Astrocyte (in vitro differentiated cells and primary cell): ENCODE measurements around the gene BACH2. TPM values are rescaled to one million over a fixed set of nuclear protein-coding genes. Genes with fewer than 3 reads are reported as not detected.
A peak's percentile ranks its signal among the peaks of the same experiment; 100 is the strongest.

Experiments used
- DNase-seq: peaks from one replicate; pipeline ENCODE4 v3.0.0-alpha.2; 2010; ENCODE audit warnings: low read depth
- FAIRE-seq: peaks from 2 replicates; lab custom pipeline; 2011; peaks lifted over from hg19 to GRCh38; lab: Jason Lieb, UNC
- H2AFZ ChIP-seq: 2 replicates; pipeline ENCODE4 v1.6.0; 2012; ENCODE audit warnings: low read depth, low read length, inconsistent platforms
- H3K27ac ChIP-seq: 2 replicates; pipeline ENCODE4 v1.5.1; 2011; ENCODE audit warnings: low read depth, low read length, inconsistent platforms
- H3K27me3 ChIP-seq: 2 replicates; pipeline ENCODE4 v1.6.0; 2011; ENCODE audit warnings: low read length, inconsistent platforms; ENCODE audit not compliant: insufficient read depth
- H3K36me3 ChIP-seq: 2 replicates; pipeline ENCODE4 v1.5.1; 2011; ENCODE audit warnings: low read length, inconsistent platforms; ENCODE audit not compliant: insufficient read depth
- H3K4me1 ChIP-seq: 2 replicates; pipeline ENCODE4 v1.5.1; 2011; ENCODE audit warnings: low read length, inconsistent platforms; ENCODE audit not compliant: insufficient read depth
- H3K4me2 ChIP-seq: 2 replicates; pipeline ENCODE4 v1.6.0; 2012; ENCODE audit warnings: low read length, inconsistent platforms
- H3K4me3 ChIP-seq: 2 replicates; pipeline ENCODE4 v1.5.1; 2011; ENCODE audit warnings: low read depth, mild to moderate bottlenecking, low read length, inconsistent platforms; ENCODE audit not compliant: insufficient read depth
- H3K79me2 ChIP-seq: 2 replicates; pipeline ENCODE4 v1.6.0; 2012; ENCODE audit warnings: mild to moderate bottlenecking, low read length, inconsistent platforms; ENCODE audit not compliant: insufficient read depth
- H3K9ac ChIP-seq: 2 replicates; pipeline ENCODE4 v1.6.0; 2012; ENCODE audit warnings: mild to moderate bottlenecking, low read length, inconsistent platforms
- H3K9me3 ChIP-seq: 2 replicates; pipeline ENCODE4 v1.5.1; 2012; ENCODE audit warnings: low read depth, mild to moderate bottlenecking, low read length, inconsistent platforms; ENCODE audit not compliant: insufficient read depth
- H4K20me1 ChIP-seq: 2 replicates; pipeline ENCODE4 v1.6.0; 2012; ENCODE audit warnings: low read length, inconsistent platforms; ENCODE audit not compliant: insufficient read depth
- H3K27ac Mint-ChIP-seq: one replicate; pipeline ENCODE4 v1.8.0; 2021; ENCODE audit warnings: mild to moderate bottlenecking, mixed read lengths; ENCODE audit not compliant: unreplicated experiment
- H3K27me3 Mint-ChIP-seq: one replicate; pipeline ENCODE4 v1.8.0; 2021; ENCODE audit warnings: low read depth, mixed read lengths; ENCODE audit not compliant: unreplicated experiment
- H3K36me3 Mint-ChIP-seq: one replicate; pipeline ENCODE4 v1.8.0; 2021; ENCODE audit warnings: low read depth, mixed read lengths; ENCODE audit not compliant: unreplicated experiment
- H3K4me1 Mint-ChIP-seq: one replicate; pipeline ENCODE4 v1.8.0; 2021; ENCODE audit warnings: low read depth, mixed read lengths; ENCODE audit not compliant: unreplicated experiment
- H3K4me3 Mint-ChIP-seq: one replicate; pipeline ENCODE4 v1.8.0; 2021; ENCODE audit warnings: mild to moderate bottlenecking, moderate library complexity, mixed read lengths; ENCODE audit not compliant: unreplicated experiment
- H3K9me3 Mint-ChIP-seq: one replicate; pipeline ENCODE4 v1.8.0; 2021; ENCODE audit warnings: mild to moderate bottlenecking, mixed read lengths; ENCODE audit not compliant: unreplicated experiment
- CTCF ChIP-seq: IDR thresholded peaks from 2 replicates; pipeline ENCODE4 v1.5.1; 2011; ENCODE audit warnings: low read depth, mild to moderate bottlenecking, inconsistent platforms, low read length, moderate library complexity; ENCODE audit not compliant: insufficient read depth
- EZH2 ChIP-seq: IDR thresholded peaks from 2 replicates; pipeline ENCODE4 v1.6.1; 2012; ENCODE audit warnings: mild to moderate bottlenecking, low read length, inconsistent platforms; ENCODE audit not compliant: insufficient read depth
- total RNA-seq: library from RNA; stranded (reverse); gene quantifications from 2 replicates; pipeline ENCODE4 v1.2.1, GENCODE V29; 2021

The BACH2 gene
- total RNA-seq, 1 donor from 2014 or later, result 17.5 TPM

- Histone ChIP-seq H3K9me3 (no peaks in the 10 kb centered on the region), H3K79me2 (no peaks in the 10 kb centered on the region), H3K27me3 (no peaks in the 10 kb centered on the region), H3K9ac (no peak overlapping the region), H3K27ac (no peak overlapping the region), H2AFZ (no peak overlapping the region), H3K36me3 (no peaks in the 10 kb centered on the region), H4K20me1 (no peaks in the 10 kb centered on the region), H3K4me3 (no peak overlapping the region), H3K4me1 (peaks cover 14% of the 10 kb centered on the region), H3K4me2 (no peak overlapping the region)
- Mint-ChIP-seq H3K4me1 (peaks cover 6% of the 10 kb centered on the region), H3K27ac (no peak overlapping the region), H3K9me3 (no peaks in the 10 kb centered on the region), H3K27me3 (no peaks in the 10 kb centered on the region), H3K36me3 (peaks cover 10% of the 10 kb centered on the region), H3K4me3 (no peak overlapping the region)
- TF ChIP-seq EZH2 (no peak), CTCF (no peak)
- DNase-seq (peak; percentile 45), FAIRE-seq (no peak)
These were observed 293.4 kb downstream of the BACH2 start for GRCh38 chr6:90003069-90003795.

- Histone ChIP-seq H3K27me3 (no peaks in the 10 kb centered on the region), H3K79me2 (no peaks in the 10 kb centered on the region), H3K4me1 (peaks cover 16% of the 10 kb centered on the region), H2AFZ (no peak overlapping the region), H4K20me1 (no peaks in the 10 kb centered on the region), H3K4me2 (no peak overlapping the region), H3K9ac (no peak overlapping the region), H3K4me3 (no peak overlapping the region), H3K27ac (no peak overlapping the region), H3K9me3 (no peaks in the 10 kb centered on the region), H3K36me3 (no peaks in the 10 kb centered on the region)
- Mint-ChIP-seq H3K27ac (no peak overlapping the region), H3K4me1 (peaks cover 15% of the 10 kb centered on the region), H3K4me3 (no peak overlapping the region), H3K9me3 (no peaks in the 10 kb centered on the region), H3K27me3 (no peaks in the 10 kb centered on the region), H3K36me3 (peaks cover 4% of the 10 kb centered on the region)
- peak; percentile 37 for DNase-seq
- no peak for TF ChIP-seq CTCF
- no peak for TF ChIP-seq EZH2
- FAIRE-seq, result no peak
These were observed 295.5 kb downstream of the BACH2 start for GRCh38 chr6:90000864-90001731.
